Transverse colon (tissue), 4 donors: Measurements from ENCODE around the gene TSPAN32. TPM values are rescaled to one million over a fixed set of nuclear protein-coding genes. Genes with fewer than 3 reads are reported as not detected.

Source experiments
- DNase-seq: peaks from one replicate; pipeline ENCODE4 v3.0.0-alpha.2; 2019
- H3K27ac ChIP-seq, 4 donors: fragments of 200-600 bp; sonication (generic); 2 replicates each; pipeline ENCODE4 v1.5.1; 2016 to 2018; ENCODE audit warnings: inconsistent platforms in 4 of 4
- H3K27me3 ChIP-seq: fragments of 200-600 bp; sonication (generic); 2 replicates; pipeline ENCODE4 v1.5.1; 2017; ENCODE audit warnings: inconsistent platforms
- H3K36me3 ChIP-seq, 4 donors: fragments of 200-600 bp; sonication (generic); 2 replicates each; pipeline ENCODE4 v1.5.1; 2017 to 2019; ENCODE audit warnings: inconsistent platforms in 4 of 4
- H3K4me1 ChIP-seq, 4 donors: fragments of 200-600 bp; sonication (generic); 2 replicates each; pipeline ENCODE4 v1.5.1; 2017 to 2020; ENCODE audit warnings: inconsistent platforms in 4 of 4
- H3K4me3 ChIP-seq, 4 donors: fragments of 200-600 bp; sonication (generic); 1 replicate in 1 of 4; 2 replicates in 3 of 4; pipeline versions ENCODE4 v1.5.1 to v1.6.1; 2017 to 2019; ENCODE audit warnings: inconsistent platforms in 4 of 4
- H3K9me3 ChIP-seq, 2 donors: fragments of 200-600 bp; sonication (generic); 2 replicates each; pipeline ENCODE4 v1.5.1; 2017 to 2019; ENCODE audit warnings: inconsistent platforms in 2 of 2
- CTCF ChIP-seq, 5 experiments: fragments of 200-600 bp in 3 of 5; fragments of 450-650 bp in 2 of 5; sonication (generic) in 3 of 5; IDR thresholded peaks; 1 replicate in 2 of 5; 2 replicates in 3 of 5; pipeline ENCODE4 v1.5.1; 2016 to 2017; ENCODE audit warnings: antibody characterized with exemption in 5 of 5, inconsistent platforms in 3 of 5, mild to moderate bottlenecking in 2 of 5, moderate library complexity in 1 of 5
- EP300 ChIP-seq: sonication (generic); formaldehyde crosslinking; IDR thresholded peaks from one replicate; pipeline ENCODE4 v1.6.1; 2017; ENCODE audit warnings: antibody characterized with exemption, low read depth
- POLR2A ChIP-seq: fragments of 450-650 bp; IDR thresholded peaks from one replicate; pipeline ENCODE4 v1.6.1; 2016; ENCODE audit warnings: antibody characterized with exemption, mild to moderate bottlenecking, moderate library complexity
- POLR2AphosphoS5 ChIP-seq, 3 donors: sonication (generic); formaldehyde crosslinking; IDR thresholded peaks; one replicate each; pipeline ENCODE4 v1.6.1; 2016; ENCODE audit warnings: antibody characterized with exemption in 3 of 3
- WGBS, 2 donors: methylation state at CpG; one replicate each; pipeline ENCODE4 v1.1.5; 2018; ENCODE audit warnings: low coverage in 1 of 2; 5-methylcytosine and 5-hydroxymethylcytosine counted together
- in situ Hi-C, 4 donors: fragments of 200-750 bp; cut with MboI; loops; one replicate each; pipeline versions ENCODE4 v1.15.0 to v1.15.1; 2017; ENCODE audit warnings: low sequenced_read_pairs in 3 of 4, low pct_ligation_motif_present in 1 of 4, low pct_unique_long_range_greater_than_20kb in 1 of 4
- intact Hi-C: fragments of 100-400 bp; cut with DNase I; formaldehyde crosslinking; loops from one replicate; pipeline ENCODE4 v1.15.1; 2023; ENCODE audit warnings: low total_unique reads
- total RNA-seq, 4 donors: library from RNA; depleted of rRNA; stranded (reverse); fragments of >200 nt; gene quantifications; one replicate each; pipeline ENCODE4 v1.1.0, GENCODE V29; 2016

TSPAN32 gene
- total RNA-seq, 4 donors from 2014 or later = 0.16 to 0.96 TPM; not detected in 2

DNA sequence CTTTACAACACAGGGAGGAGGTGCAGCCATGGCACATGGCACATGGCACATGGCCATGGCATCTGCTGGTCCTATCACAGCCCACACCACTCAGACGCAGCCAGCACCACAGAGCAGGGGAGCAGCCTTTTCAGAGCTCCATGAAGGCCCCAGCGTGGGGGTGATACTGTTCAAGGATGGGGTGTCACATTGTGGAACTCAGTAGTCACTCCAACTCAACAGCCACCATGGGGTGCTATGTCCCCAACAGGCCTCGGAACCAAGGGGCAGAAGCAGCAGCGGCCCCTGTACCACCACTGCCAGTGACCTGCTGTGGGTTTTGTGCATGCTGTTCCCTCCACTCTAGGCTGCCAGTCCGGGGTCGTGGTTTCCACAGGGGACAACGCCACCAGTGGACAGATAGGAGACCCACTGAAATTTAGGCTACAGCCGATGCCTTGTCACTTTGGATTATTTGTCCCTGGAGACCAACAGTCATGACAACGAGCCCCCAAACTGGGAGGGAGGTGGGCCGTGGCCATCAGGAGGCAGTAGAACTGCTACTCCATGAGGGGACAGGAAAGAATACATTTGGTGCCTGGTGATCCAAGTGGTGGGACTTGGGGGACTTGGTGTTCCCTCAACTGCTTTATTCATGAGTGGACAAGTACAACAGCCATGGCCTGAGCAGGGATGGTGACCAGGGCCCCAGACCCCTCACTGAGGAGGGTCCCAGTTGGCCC lies 44.9 kb downstream of the TSPAN32 start:
- no peak overlapping the region for H3K4me3 ChIP-seq
- no peak overlapping the region for H3K27ac ChIP-seq
- no peaks in the 10 kb centered on the region for H3K27me3 ChIP-seq
- H3K4me1 ChIP-seq = no peaks in the 10 kb centered on the region
- intact Hi-C loops (no loop called here), in situ Hi-C loops (no loop called here)
- TF ChIP-seq POLR2AphosphoS5 (IDR thresholded peaks at IDR 0.05) (no peak), POLR2A (no peak), EP300 (no peak), CTCF (IDR thresholded peaks at IDR 0.05) (no peak)
- 30 to 78% methylated on average over 2 to 10 of the region's 10 CpGs for WGBS, 2 donors
- H3K36me3 ChIP-seq = no peaks in the 10 kb centered on the region
- no peak for DNase-seq
- no peaks in the 10 kb centered on the region for H3K9me3 ChIP-seq

DNA sequence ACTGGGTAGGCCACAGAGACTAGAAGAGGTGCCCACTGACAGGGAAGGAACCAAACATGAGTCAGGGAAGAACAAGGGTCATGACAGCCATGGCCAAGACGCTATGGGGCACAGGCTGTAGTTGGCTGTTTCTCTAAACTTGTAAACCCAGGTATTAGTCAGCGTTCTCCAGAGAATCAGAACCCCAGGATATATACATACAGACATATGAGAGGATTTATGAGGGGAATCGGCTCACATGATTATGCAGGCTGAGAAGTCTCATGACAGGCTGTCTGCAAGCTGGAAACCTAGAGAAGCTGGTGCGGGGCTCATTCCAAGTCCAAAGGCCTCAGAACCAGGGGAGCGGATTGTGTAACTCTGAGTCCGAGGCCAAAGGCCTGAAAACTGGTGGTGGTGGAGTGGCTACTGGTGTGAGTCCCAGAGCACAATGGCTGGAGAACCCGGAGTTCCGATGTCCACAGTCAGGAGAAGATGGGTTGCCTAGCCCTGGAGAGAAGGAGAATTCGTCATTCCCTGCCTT lies 45.6 kb downstream of the TSPAN32 start:
- DNase-seq = no peak
- H3K27ac ChIP-seq = no peak overlapping the region

DNA sequence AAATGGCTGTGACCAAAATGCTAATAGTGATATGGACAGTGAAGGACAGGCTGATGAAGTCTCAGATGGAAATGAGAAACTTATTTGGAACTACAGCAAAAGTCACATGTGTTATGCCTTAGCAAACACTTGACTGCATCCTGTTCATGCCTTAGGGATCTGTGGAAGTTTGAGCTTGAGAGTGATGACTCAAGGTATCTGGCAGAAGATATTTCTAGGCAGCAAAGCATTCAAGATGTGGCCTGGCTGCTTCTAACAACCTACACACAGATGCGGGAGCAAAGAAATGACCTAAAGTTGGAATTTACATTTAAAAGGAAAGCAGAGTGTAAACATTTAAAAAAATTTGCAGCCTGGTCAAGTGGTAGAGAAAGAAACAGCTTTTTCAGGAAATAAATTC lies 47.2 kb downstream of the TSPAN32 start:
- no peak for DNase-seq
- Histone ChIP-seq H3K4me1 (no peaks in the 10 kb centered on the region), H3K36me3 (no peaks in the 10 kb centered on the region), H3K9me3 (no peaks in the 10 kb centered on the region), H3K4me3 (no peak overlapping the region), H3K27ac (no peak overlapping the region), H3K27me3 (no peaks in the 10 kb centered on the region)
- 100% methylated on average over 1 of the region's 1 CpG for WGBS, 2 donors
- TF ChIP-seq POLR2A (no peak), EP300 (no peak), CTCF (IDR thresholded peaks at IDR 0.05) (no peak), POLR2AphosphoS5 (IDR thresholded peaks at IDR 0.05) (no peak)
- intact Hi-C loops (no loop called here), in situ Hi-C loops (no loop called here)

More for the DNA sequence above, 45.6 kb downstream of the TSPAN32 start:
- intact Hi-C loops (no loop called here), in situ Hi-C loops (no loop called here)
- no peak overlapping the region for H3K4me3 ChIP-seq
- H3K27me3 ChIP-seq = no peaks in the 10 kb centered on the region
- H3K4me1 ChIP-seq = no peaks in the 10 kb centered on the region
- TF ChIP-seq CTCF (IDR thresholded peaks at IDR 0.05) (no peak), POLR2A (no peak), EP300 (no peak), POLR2AphosphoS5 (IDR thresholded peaks at IDR 0.05) (no peak)
- no peaks in the 10 kb centered on the region for H3K9me3 ChIP-seq
- no peaks in the 10 kb centered on the region for H3K36me3 ChIP-seq
- WGBS, 2 donors = 77 to 80% methylated on average over 1 to 9 of the region's 9 CpGs

- no peak overlapping the region for H3K27ac ChIP-seq
- 61% methylated on average over 2 of the region's 3 CpGs; no CpG with 5 or more reads in 1 of the 2 donors for WGBS, 2 donors
- TF ChIP-seq EP300 (no peak), POLR2AphosphoS5 (IDR thresholded peaks at IDR 0.05) (no peak), CTCF (IDR thresholded peaks at IDR 0.05) (no peak), POLR2A (no peak)
- no peaks in the 10 kb centered on the region for H3K27me3 ChIP-seq
- in situ Hi-C loops (no loop called here), intact Hi-C loops (no loop called here)
- no peak for DNase-seq
- H3K4me1 ChIP-seq = no peaks in the 10 kb centered on the region
- no peaks in the 10 kb centered on the region for H3K9me3 ChIP-seq
- no peak overlapping the region for H3K4me3 ChIP-seq
- no peaks in the 10 kb centered on the region for H3K36me3 ChIP-seq
These were observed 49.9 kb downstream of the TSPAN32 start for GRCh38 chr11:2351701-2352100.
